Endothelial cell of umbilical vein (primary cell): ENCODE data around the gene IL9. TPM values are rescaled to one million over a fixed set of nuclear protein-coding genes. Genes with fewer than 3 reads are reported as not detected.

ENCODE experiments used
- BruUV-seq: library from RNA; stranded (reverse); fragments of 400-500 nt; replicated peaks from 2 replicates; lab custom pipeline; 2021; lab: Mats Ljungman, UMichigan
- CTCF ChIA-PET: fragments of 300-600, 350-600 bp; sonication (Branson Sonifier 250); formaldehyde crosslinking; loops from one replicate; lab custom pipeline; 2021; ENCODE audit warnings: antibody characterized with exemption, inconsistent platforms; lab: Charles Lee
- POLR2A ChIA-PET: fragments of 300-600, 350-600 bp; sonication (Branson Sonifier 250); formaldehyde crosslinking; loops from one replicate; lab custom pipeline; 2021; ENCODE audit warnings: antibody characterized with exemption, inconsistent platforms; lab: Charles Lee
- DNase-seq: peaks from one replicate; pipeline ENCODE4 v3.0.0-alpha.2; 2011; ENCODE audit warnings: low read depth, low spot score
- FAIRE-seq: peaks from 2 replicates; lab custom pipeline; 2011; peaks lifted over from hg19 to GRCh38; lab: Jason Lieb, UNC
- H2AFZ ChIP-seq: 2 replicates; pipeline ENCODE4 v1.6.0; 2012; ENCODE audit warnings: low read depth, low read length, control low read depth, inconsistent platforms
- H3K27ac ChIP-seq: 2 replicates; pipeline ENCODE4 v1.5.1; 2011; ENCODE audit warnings: low read depth, mild to moderate bottlenecking, control low read depth, low read length, moderate library complexity; ENCODE audit not compliant: insufficient read depth
- H3K27me3 ChIP-seq, 2 experiments: 2 replicates each; pipeline versions ENCODE4 v1.6.0 to v1.6.1; 2011; ENCODE audit warnings: low read length in 2 of 2, mixed read lengths in 1 of 2; ENCODE audit not compliant: control insufficient read depth in 2 of 2, insufficient read depth in 2 of 2
- H3K36me3 ChIP-seq, 2 experiments: 2 replicates in 1 of 2; 3 replicates in 1 of 2; pipeline ENCODE4 v1.5.1; 2011; ENCODE audit warnings: low read length in 2 of 2, mild to moderate bottlenecking in 1 of 2, moderate library complexity in 1 of 2; ENCODE audit not compliant: control insufficient read depth in 2 of 2, insufficient read depth in 2 of 2; ENCODE audit errors: extremely low read depth in 1 of 2
- H3K4me1 ChIP-seq: 3 replicates; pipeline ENCODE4 v1.5.1; 2011; ENCODE audit warnings: mild to moderate bottlenecking, low read length; ENCODE audit not compliant: control insufficient read depth, insufficient read depth; ENCODE audit errors: extremely low read depth
- H3K4me2 ChIP-seq: 2 replicates; pipeline ENCODE4 v1.6.1; 2011; ENCODE audit warnings: low read length, control low read depth, mixed read lengths; ENCODE audit not compliant: insufficient read depth
- H3K4me3 ChIP-seq, 3 experiments: fragments of 200-600 bp in 1 of 3; sonication (generic), shearing (Covaris generic) in 1 of 3; replicated peaks in 1 of 3; 2 replicates each; pipeline ENCODE4 v1.5.1; 2011 to 2016; ENCODE audit warnings: control low read depth in 3 of 3, low read length in 3 of 3, mild to moderate bottlenecking in 2 of 3, inconsistent platforms in 1 of 3, low read depth in 1 of 3, moderate library complexity in 1 of 3; ENCODE audit not compliant: insufficient read depth in 1 of 3
- H3K79me2 ChIP-seq: 2 replicates; pipeline ENCODE4 v1.6.0; 2012; ENCODE audit warnings: low read length, inconsistent platforms; ENCODE audit not compliant: control insufficient read depth, insufficient read depth
- H3K9ac ChIP-seq: replicated peaks from 2 replicates; pipeline ENCODE3; 2011; ENCODE audit warnings: low read length, control low read depth; ENCODE audit not compliant: insufficient read depth; ENCODE audit errors: extremely low read depth
- H3K9me1 ChIP-seq: replicated peaks from 3 replicates; pipeline ENCODE4 v1.6.0; 2011; ENCODE audit warnings: mild to moderate bottlenecking, low read length; ENCODE audit not compliant: control insufficient read depth, insufficient read depth; ENCODE audit errors: extremely low read depth
- H3K9me3 ChIP-seq: replicated peaks from 2 replicates; pipeline ENCODE4 v1.5.1; 2012; ENCODE audit warnings: low read length, inconsistent platforms; ENCODE audit not compliant: control insufficient read depth, insufficient read depth
- H4K20me1 ChIP-seq: replicated peaks from 2 replicates; pipeline ENCODE3; 2011; ENCODE audit warnings: mild to moderate bottlenecking, low read length; ENCODE audit not compliant: control insufficient read depth, insufficient read depth; ENCODE audit errors: extremely low read depth
- EZH2 ChIP-seq: IDR thresholded peaks from 2 replicates; pipeline ENCODE4 v1.6.1; 2012; ENCODE audit warnings: borderline replicate concordance, low read depth, mild to moderate bottlenecking, moderate library complexity, low read length, inconsistent platforms; ENCODE audit not compliant: severe bottlenecking
- FOS ChIP-seq: IDR thresholded peaks from 2 replicates; pipeline ENCODE4 v1.6.1; 2011; ENCODE audit warnings: mild to moderate bottlenecking, low read length, moderate library complexity, borderline replicate concordance; ENCODE audit not compliant: insufficient read depth
- GATA2 ChIP-seq: IDR thresholded peaks from 2 replicates; pipeline ENCODE4 v1.7.0; 2011; ENCODE audit warnings: low read depth, mild to moderate bottlenecking, moderate library complexity, mixed read lengths, low read length; ENCODE audit not compliant: insufficient read length, insufficient read depth
- JUN ChIP-seq: IDR thresholded peaks from 2 replicates; pipeline ENCODE4 v1.6.1; 2011; ENCODE audit warnings: borderline replicate concordance, low read depth; ENCODE audit not compliant: insufficient read length, insufficient read depth
- MAX ChIP-seq: IDR thresholded peaks from 2 replicates; pipeline ENCODE4 v1.6.1; 2011; ENCODE audit not compliant: insufficient read depth, insufficient read length
- MYC ChIP-seq: IDR thresholded peaks from one replicate; pipeline ENCODE4 v1.6.1; 2011; ENCODE audit warnings: mild to moderate bottlenecking, low read depth, low read length
- POLR2A ChIP-seq: IDR thresholded peaks from 2 replicates; pipeline ENCODE4 v1.6.1; 2012; ENCODE audit warnings: low read depth, mild to moderate bottlenecking, control low read depth, low read length
- POLR2AphosphoS5 ChIP-seq: IDR thresholded peaks from 2 replicates; pipeline ENCODE4 v1.6.1; 2012; ENCODE audit warnings: low read depth, mild to moderate bottlenecking, control low read depth, low read length, moderate library complexity; ENCODE audit not compliant: insufficient read depth
- dilution Hi-C: fragments of 300-500 bp; cut with MboI; formaldehyde crosslinking; loops from one replicate; pipeline ENCODE4 v1.15.0; 2019; ENCODE audit warnings: low sequenced_read_pairs; ENCODE audit not compliant: extremely low pct_ligation_motif_present
- intact Hi-C: fragments of 100-400 bp; cut with micrococcal nuclease; formaldehyde crosslinking; loops from one replicate; pipeline ENCODE4 v1.10.0; 2022
- polyA plus RNA-seq, 4 experiments: library from polyadenylated mRNA; depleted of rRNA in 3 of 4; stranded (reverse) in 3 of 4; unstranded in 1 of 4; fragments of >200 nt; gene quantifications; 2 replicates each; pipeline versions ENCODE4 v1.2.1 to v1.2.3, GENCODE V29; 2011 to 2012; ENCODE audit warnings: missing spikeins in 1 of 4
- total RNA-seq: library from RNA; stranded (reverse); gene quantifications from 2 replicates; pipeline ENCODE4 v1.2.3, GENCODE V29; 2021

Gene IL9
- total and polyA plus RNA-seq, 2 donors (not counting 3 experiments of a cell fraction or from before 2014, with no cell fraction given) = not detected

DNA sequence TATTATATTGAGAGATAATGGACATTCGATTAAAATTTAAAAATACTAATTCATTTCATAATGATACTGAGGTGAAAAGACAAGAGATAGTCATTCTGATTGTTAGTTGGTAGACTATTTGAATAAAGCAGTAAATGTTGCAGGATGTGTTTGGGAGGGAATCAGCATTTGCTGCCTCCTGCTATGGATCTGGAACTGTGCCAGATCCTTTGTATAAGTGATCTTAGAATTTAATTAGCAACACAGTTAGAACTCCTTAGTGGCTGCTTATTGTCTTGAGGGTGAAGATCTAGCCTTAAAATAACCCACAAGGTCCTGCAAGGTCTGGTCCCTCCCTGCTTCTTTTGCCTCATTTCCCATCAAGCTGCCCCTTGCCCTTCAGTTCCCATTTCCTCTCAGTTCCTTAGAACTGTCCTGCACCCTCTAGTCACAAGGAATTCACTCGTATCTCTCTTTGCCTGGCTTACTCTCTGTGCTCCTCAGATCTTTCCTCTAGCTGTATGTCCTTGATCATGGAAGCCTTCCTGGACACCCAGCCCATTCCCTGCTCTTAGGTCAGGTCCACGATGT is 46.6 kb upstream of the IL9 start:
- TF ChIP-seq FOS (no peak), POLR2A (no peak), GATA2 (no peak), POLR2AphosphoS5 (no peak), JUN (no peak), EZH2 (no peak), MAX (no peak)
- POLR2A ChIA-PET = no interaction called here
- dilution Hi-C loops = no loop called here

GRCh38 chr5:135941711-135942110 is 46.1 kb upstream of the IL9 start:
- Histone ChIP-seq H2AFZ (no peak overlapping the region), H3K79me2 (no peaks in the 10 kb centered on the region), H3K27ac (no peak overlapping the region), H3K9ac (no peak overlapping the region), H3K4me1 (no peaks in the 10 kb centered on the region), H4K20me1 (no peaks in the 10 kb centered on the region), H3K27me3 (peaks cover 11 to 49% of the 10 kb centered on the region in 2 experiments), H3K36me3 (no peaks in the 10 kb centered on the region), H3K9me1 (peaks cover 2% of the 10 kb centered on the region), H3K4me2 (no peak overlapping the region), H3K4me3 (no peak overlapping the region), H3K9me3 (no peaks in the 10 kb centered on the region)
- DNase-seq (no peak), FAIRE-seq (no peak)
- dilution Hi-C loops (no loop called here), intact Hi-C loops (no loop called here)
- no peak for TF ChIP-seq MAX
- no peak for TF ChIP-seq FOS
- TF ChIP-seq EZH2 = no peak
- TF ChIP-seq POLR2A = no peak
- no peak for TF ChIP-seq GATA2
- no peak for TF ChIP-seq MYC
- POLR2A ChIA-PET = no interaction called here
- no TSS peak for BruUV-seq
- CTCF ChIA-PET = interaction anchor here (1.1 to 1.5 kb wide), 3 partner anchors 10 to 140 kb away, joined by 3 to 5 read pairs (median 4); no protein-coding TSS in a partner anchor

More for the DNA sequence above, 46.6 kb upstream of the IL9 start:
- no peaks in the 10 kb centered on the region for H3K9me3 ChIP-seq
- intact Hi-C loops = no loop called here
- no peaks in the 10 kb centered on the region for H3K4me1 ChIP-seq
- no peaks in the 10 kb centered on the region for H3K79me2 ChIP-seq
- H3K36me3 ChIP-seq = no peaks in the 10 kb centered on the region
- DNase-seq = no peak
- peaks cover under 1% of the 10 kb centered on the region for H3K9me1 ChIP-seq
- H3K9ac ChIP-seq = no peak overlapping the region
- no peak overlapping the region for H3K27ac ChIP-seq
- CTCF ChIA-PET = interaction anchor here (1.1 to 2.1 kb wide), 6 partner anchors 10 to 140 kb away, joined by 3 to 19 read pairs (median 4); no protein-coding TSS in a partner anchor
- no peak overlapping the region for H3K4me3 ChIP-seq
- no peak overlapping the region for H2AFZ ChIP-seq
- BruUV-seq = no TSS peak
- FAIRE-seq = no peak
- H4K20me1 ChIP-seq = no peaks in the 10 kb centered on the region
- peaks cover 10 to 44% of the 10 kb centered on the region in 2 experiments for H3K27me3 ChIP-seq
- no peak overlapping the region for H3K4me2 ChIP-seq
